Dedifferentiated amniotic fluid mesenchymal stem cell (primary cell): ENCODE measurements around the gene GDF10.

ENCODE experiments used
- DNase-seq: peaks from one replicate; pipeline ENCODE4 v3.0.0-alpha.2; 2016; ENCODE audit errors: extremely low spot score

The GDF10 gene

GRCh38 chr10:47294057-47294456 is 5.9 kb upstream of the GDF10 start:
- DNase-seq = no peak

- DNase-seq = no peak
These were observed 5.5 kb upstream of the GDF10 start for GRCh38 chr10:47294501-47294900.

DNA sequence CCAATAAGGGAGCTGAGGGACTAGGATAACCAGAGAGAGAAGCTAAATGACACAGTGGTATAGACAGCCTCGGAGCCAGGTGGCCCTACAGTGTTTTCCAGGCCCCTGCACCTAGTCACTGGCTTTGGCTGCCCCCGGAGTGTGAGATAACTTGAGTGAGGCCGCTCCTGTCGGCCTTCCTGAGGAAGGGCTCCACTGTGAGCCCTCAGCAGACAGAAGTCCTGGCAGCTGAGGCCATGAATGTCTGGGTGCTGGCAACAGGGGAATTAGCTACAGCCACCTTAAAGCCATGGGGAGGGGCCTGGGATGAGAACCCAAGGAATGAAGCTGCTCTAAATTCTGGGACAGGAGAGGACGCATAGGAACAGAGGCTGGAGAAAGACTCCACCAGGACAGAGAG is 4.6 kb upstream of the GDF10 start:
- DNase-seq = no peak

DNA sequence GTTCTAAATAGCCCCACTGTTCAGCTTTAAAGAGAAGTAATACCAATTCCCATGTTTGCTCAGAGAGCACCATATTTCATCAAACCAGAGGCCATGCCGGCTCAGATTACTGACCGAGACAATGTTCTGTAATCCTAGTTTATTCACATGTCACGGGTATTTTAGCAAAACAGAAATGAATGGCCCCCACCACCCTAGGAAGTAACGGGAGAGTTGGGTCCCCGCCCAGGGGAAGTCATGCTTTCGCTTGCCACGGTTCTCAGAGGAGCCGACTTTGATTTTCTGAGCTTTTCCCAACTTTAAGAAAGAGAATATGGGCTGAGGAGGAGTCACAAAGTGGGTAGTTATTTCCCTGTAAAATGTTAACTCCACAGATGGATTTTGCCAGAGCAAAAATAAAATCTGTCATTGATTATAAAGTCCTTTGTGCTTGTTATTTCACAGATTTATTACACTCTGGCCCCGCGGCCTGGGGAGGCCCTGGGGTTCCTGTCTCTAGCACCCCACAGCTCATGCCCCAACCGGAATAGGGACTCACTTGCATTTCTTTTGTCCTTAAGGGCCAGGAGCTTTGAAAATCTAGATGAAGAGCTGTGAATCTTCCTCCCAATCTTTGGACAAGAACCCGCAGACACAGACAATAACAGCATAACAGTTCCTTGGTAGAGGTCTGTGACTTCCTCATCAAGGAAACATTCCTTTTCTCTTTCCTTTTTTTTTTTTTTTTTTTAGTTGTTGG is 3.7 kb upstream of the GDF10 start:
- DNase-seq = no peak

DNA sequence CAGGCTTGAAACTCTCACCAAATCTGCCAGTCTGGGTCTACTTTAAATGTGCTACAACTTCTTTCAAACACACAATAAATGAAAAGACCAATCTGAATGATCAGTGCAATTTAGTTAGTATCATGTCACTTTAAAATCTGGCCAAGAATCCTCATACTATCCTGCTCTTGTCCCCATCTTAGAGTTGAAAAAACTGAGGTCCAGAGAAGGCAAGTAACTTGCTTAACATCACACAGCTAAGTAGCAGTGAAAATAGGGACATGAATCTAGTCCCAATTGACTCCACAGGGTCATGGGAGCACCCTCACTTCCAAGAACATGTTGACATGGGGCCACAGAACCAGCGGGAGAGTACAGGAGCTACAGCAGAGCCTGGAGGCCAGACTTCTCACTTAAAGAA is 3.1 kb upstream of the GDF10 start:
- DNase-seq = no peak

DNA sequence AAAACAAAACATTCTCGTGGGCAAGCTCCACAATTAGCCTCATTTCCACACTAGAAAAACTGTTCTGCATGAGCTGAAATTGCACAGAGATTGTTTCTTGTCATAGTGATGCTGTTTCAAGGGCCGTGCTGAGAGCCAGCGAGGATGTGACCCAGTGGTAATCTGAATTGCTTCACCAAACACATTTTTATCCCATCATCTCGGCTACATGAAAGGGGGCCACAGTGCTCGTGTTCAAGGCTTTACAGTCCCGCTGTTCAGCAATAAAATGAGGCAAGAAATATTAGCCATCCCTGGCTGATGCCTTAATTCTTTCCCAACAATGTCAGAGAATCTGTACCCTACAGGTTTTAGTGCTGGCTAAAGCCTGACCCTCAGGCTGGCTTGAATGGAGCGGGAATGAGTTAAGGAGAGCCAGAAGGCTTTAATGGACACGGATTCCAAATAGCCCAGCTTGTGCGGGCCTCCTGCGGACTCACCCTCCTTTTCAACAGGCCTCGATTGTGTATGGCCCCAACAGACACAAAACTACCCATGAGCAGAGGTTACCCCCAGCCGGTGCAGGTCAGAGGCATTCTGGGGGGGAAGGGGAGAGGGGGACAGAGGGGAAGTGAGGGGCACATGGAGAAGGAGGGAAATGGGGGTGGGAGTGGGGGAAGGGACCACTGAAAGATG is 2.0 kb upstream of the GDF10 start:
- no peak for DNase-seq

DNA sequence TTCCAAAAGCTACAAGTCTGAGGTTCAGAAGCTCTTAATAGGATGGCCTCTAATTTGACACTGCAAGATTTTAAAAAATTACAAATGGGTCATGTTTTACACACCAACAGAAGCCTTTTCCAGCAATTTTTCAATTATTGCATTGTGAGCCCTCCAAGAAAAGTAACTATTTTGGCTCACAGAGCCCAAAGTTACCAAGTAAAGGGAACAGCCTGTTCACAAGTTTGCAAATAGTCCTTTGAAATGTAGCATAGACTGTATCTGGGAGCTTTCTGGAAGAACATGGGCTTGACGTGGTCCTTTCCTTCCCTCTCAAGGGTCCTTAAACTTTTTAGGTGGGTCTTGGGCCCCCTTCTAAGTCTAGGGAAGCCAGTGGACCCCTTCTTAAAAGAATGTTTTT is 1.3 kb upstream of the GDF10 start:
- no peak for DNase-seq

- no peak for DNase-seq
These were observed 483 bp downstream of the GDF10 start for GRCh38 chr10:47300429-47300931.

DNA sequence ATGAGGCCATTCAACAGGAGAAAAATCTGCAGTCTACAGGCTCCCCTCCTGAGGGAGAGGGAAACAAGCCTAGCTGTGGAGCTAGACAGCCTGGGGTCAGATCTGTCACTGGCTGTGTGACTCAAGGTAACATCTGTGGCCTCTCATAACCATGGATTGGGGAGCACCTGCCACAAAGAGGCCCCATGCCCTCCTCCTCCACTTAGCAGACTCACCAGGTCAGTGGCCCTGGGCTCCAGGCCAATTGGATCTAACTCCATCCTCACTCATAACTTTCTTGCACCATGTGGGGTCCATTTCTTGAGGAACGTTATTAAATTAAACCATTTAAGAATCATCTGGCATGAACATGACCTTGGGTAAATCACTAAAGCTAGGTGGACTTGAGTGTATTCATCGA is 1.8 kb downstream of the GDF10 start:
- DNase-seq = no peak

GRCh38 chr10:47303105-47303504 is 3.1 kb downstream of the GDF10 start:
- DNase-seq = no peak

DNA sequence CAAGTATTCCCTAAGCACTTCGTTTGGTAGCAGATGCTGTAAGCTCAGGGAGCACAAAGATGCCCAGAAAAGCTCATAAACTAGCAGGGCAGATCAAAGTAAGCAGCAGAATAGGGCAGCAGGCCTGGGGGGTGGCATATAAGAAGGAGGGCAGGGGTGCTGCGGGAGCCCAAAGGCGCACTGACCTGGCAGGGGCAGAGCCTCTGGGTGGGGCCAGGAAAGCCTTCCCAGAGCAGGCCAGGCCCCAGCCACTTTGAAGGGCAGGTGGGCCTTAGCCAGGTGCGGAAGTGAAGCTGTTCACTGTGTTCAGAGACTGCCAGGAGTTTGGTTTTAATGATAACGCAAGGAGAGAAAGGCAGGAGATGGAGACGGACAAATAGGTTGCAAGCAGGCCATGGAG is 3.9 kb downstream of the GDF10 start:
- DNase-seq = no peak

- no peak for DNase-seq
These were observed 5.6 kb downstream of the GDF10 start for GRCh38 chr10:47305566-47305965.

DNA sequence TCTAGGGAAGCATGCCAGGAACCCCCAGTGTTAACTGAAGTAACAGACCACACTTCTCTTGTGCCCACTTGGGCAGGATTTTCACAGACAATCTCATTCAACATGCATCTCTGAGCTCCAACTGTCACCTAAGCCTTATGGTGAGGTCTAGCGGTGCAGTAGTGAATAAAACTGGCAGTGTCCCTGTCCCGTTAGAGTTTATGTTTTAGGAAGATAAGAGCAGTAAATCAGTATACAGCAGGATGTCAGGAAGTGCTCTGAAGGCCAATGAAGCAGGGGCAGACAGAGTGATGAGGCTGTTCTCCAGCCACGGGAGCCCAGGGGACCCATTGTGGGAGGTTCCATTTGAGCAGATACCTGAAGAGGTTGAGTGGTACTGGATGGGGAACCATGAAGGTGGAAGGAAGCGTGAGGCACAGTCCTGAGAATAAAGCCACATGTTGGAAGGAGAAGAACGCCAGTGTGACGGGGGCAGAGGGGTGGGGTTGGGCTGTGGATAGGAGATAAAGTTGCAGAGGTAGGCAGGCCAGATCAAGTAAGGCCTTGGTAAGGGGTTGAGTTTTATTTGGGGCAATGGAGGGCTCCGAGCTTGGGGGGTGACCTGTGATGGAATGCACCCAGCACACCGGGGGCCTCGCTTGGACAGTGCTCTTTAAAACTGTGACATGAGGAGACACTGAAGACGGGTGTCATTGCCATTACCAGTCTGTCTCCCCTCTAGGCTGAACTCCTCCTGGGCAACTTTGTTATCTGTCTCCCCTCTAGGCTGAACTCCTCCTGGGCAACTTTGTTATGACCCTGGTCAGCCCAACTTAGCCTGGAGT is 6.6 kb downstream of the GDF10 start:
- DNase-seq = no peak

- DNase-seq = no peak
These were observed 7.4 kb downstream of the GDF10 start for GRCh38 chr10:47307381-47307780.

- no peak for DNase-seq
These were observed 8.8 kb downstream of the GDF10 start for GRCh38 chr10:47308775-47309174.

DNA sequence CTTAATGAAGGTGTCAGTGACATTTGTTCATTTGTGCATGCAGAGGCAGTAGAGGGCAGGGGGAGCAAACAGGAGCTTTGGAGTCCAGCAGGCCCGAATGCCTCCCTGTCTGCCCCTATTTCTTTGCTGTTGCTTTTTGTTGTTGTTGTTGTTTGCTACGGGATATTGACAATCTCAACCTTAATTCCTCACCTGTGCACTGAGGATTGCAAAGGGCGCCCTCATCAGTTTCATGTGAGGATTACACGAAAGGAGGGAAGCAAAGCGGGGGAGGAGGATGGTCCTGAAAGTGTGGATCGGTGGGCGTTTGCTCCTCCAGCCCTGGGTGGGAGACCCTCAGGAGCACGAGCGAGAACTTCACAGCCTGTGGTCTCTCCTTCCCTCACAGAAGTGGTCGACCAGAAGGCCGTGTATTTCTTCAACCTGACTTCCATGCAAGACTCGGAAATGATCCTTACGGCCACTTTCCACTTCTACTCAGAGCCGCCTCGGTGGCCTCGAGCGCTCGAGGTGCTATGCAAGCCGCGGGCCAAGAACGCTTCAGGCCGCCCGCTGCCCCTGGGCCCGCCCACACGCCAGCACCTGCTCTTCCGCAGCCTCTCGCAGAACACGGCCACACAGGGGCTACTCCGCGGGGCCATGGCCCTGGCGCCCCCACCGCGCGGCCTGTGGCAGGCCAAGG is 9.6 kb downstream of the GDF10 start:
- DNase-seq = no peak

DNA sequence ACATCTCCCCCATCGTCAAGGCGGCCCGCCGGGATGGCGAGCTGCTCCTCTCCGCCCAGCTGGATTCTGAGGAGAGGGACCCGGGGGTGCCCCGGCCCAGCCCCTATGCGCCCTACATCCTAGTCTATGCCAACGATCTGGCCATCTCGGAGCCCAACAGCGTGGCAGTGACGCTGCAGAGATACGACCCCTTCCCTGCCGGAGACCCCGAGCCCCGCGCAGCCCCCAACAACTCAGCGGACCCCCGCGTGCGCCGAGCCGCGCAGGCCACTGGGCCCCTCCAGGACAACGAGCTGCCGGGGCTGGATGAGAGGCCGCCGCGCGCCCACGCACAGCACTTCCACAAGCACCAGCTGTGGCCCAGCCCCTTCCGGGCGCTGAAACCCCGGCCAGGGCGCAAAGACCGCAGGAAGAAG is 10.1 kb downstream of the GDF10 start:
- DNase-seq = no peak

DNA sequence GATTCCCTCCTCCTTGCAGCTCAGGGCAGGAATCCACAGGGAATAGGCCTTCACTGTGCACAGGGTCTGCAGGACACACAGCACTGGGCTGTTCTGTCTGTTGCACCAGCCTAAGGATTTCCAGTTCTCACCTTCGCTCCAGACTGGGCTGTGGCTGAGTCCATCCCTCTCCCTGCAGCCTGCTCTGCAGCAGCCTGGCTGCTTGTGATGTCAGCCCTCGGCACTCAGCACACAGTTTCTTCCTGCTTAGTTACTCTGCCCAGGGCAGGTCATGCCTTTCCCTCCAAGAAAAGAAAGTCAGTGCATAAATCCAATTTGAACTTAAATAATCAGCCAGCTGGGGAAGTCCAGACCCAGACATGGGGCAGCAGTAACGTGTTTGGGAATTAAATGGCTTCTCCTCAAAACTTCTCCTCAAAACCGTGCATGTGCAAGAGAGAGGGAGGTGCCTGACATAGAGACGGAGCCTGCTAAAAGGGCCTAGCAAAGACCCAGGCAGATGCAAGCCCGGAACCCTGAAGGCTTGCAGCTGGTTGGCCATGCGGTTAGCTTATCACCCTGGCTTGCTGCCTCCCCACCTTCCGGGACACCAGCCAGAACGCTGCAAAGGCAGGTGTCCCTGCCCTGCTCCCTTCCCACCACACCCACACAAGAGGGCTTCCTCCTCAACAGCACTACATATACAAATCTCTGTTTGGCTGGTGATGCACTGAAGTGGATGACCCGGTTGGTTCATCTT is 11.4 kb downstream of the GDF10 start:
- no peak for DNase-seq

DNA sequence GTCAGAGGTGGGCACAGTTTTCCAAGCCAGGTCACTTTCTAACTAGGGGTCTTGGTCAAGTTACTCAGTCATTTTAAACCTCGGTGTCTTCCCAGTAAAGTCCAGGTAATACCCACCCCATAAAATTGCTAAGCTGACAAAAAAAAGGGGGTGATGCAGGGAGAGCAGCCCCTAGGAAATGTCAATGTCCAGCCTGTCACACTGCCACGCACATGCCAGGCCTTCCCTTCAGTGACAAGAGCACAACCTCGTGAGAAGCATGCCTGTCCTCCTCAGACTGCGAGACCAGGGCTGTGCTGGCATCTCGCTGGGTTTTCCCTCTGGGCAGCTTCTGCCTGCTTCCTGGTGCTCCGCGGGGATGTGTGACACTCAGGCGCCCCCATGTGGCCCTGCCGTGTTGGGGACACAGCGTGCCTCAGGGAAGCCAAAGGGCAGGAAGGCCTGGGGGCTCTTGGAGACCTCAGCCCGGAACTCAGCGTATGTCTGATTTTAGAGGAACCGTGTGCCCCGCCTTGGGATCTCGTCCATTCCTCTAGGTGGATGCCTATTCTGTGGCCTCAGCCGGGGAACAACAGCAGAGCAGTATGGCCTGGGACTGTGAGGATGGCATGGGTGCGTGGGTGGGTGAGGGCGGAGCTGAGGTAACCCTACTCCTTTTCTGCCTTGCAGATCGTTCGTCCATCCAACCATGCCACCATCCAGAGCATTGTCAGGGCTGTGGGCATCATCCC is 12.1 kb downstream of the GDF10 start:
- DNase-seq = peak; percentile 81

DNA sequence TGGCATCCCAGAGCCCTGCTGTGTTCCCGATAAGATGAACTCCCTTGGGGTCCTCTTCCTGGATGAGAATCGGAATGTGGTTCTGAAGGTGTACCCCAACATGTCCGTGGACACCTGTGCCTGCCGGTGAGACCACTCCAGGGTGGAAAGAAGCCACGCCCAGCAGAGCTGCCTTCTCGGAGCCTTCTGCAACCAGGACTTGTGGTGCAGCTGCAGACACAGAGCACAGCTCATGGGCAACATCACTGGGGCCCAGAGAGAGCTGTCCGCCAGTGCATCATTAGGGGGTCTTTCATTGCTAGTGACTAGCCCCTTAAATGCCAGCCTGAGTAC is 12.6 kb downstream of the GDF10 start:
- no peak for DNase-seq
